Measurements from ENCODE around the gene TMEM60. TPM values are rescaled to one million over a fixed set of nuclear protein-coding genes. Genes with fewer than 3 reads are reported as not detected.
A peak's percentile ranks its signal among the peaks of the same experiment; 100 is the strongest.

TMEM60 gene
- total and polyA plus RNA-seq, 2 experiments from 2014 or later: 12.6 to 44.4 TPM

DNA sequence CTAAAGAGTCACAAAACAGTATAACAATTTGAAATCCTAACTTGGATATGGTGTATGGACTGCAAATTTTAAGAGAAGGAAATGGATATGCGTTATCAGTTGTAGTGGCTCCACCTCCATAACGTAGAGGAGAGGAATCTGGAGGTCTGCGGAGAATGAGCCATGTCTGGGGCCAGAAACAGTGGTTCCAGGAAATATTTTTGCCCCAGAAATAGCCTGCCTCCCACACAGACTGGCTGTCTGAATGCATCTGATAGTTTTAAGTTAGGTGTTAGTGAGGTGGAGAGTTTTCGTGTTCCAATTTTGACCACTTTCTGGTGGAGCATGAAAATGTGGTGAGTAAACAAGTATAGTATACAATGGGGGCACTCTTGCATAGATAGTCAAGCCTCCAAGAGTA, 1.9 kb upstream of the TMEM60 start:
- TF ChIP-seq, protein P1, sequence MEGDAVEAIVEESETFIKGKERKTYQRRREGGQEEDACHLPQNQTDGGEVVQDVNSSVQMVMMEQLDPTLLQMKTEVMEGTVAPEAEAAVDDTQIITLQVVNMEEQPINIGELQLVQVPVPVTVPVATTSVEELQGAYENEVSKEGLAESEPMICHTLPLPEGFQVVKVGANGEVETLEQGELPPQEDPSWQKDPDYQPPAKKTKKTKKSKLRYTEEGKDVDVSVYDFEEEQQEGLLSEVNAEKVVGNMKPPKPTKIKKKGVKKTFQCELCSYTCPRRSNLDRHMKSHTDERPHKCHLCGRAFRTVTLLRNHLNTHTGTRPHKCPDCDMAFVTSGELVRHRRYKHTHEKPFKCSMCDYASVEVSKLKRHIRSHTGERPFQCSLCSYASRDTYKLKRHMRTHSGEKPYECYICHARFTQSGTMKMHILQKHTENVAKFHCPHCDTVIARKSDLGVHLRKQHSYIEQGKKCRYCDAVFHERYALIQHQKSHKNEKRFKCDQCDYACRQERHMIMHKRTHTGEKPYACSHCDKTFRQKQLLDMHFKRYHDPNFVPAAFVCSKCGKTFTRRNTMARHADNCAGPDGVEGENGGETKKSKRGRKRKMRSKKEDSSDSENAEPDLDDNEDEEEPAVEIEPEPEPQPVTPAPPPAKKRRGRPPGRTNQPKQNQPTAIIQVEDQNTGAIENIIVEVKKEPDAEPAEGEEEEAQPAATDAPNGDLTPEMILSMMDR (IDR thresholded peaks at IDR 0.05; ENCODE audit: low read depth, low read length): no peak
- Histone ChIP-seq H3K27me3 (no peaks in the 10 kb centered on the region), H3K9me3 (ENCODE audit: low read depth) (no peaks in the 10 kb centered on the region), H3K27ac (peak overlapping the region; percentile 85), H3K36me3 (no peaks in the 10 kb centered on the region), H3K4me1 (ENCODE audit: low read depth) (peaks cover 22% of the 10 kb centered on the region), H3K4me3 (peak overlapping the region; percentile 90)
- DNase-seq (ENCODE audit: low read depth in 1 of 2, low spot score in 1 of 2): peak; percentile 7 to 68

DNA sequence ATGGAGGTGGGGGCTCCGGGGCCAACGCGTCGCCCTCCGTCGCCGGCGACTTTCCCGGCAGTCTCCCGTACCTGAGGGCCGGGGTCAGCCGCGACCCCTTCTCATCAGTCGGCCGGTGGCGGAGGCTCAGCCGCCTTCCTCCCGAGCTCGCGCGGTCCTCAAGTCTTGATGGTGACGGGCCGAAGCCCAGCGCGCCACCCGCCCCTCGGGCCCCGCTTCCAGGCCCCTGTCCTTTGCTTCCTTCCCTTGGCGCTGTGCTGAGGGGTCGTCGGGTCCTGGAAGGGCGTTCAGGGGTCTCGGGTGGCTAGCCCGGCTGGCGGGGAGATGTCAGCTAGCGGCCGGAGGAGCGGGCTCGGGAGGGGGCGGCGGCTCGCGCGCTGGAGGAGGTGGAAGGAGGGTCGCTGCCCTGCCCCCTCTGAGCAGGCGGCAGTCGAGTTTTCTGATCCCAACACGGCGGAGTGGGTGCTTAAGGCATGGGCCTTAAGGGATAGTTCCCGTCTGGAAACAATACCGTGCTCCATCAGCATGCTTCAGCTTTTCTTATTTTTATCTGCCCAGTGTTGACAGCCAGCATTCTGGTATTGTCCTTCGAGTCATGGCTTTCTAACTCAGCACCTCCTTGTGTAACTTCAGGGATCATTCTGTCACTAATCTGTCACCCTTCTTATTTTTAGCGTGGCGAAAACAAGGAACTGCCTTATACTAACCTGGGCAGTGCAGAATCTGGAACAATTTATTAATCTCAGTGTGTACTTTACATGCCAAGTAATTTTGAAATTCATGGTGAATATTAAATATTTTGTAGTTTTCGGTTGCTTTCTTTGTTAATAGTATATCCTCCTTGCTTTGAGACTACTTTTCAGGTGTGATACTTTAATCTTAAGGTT, 1.1 kb upstream of the TMEM60 start:
- H3K36me3 ChIP-seq: no peaks in the 10 kb centered on the region
- peak overlapping the region; percentile 85 for H3K27ac ChIP-seq
- TF ChIP-seq, protein P1 (IDR thresholded peaks at IDR 0.05; ENCODE audit: low read depth, low read length): no peak
- peaks cover 22% of the 10 kb centered on the region for H3K4me1 ChIP-seq (ENCODE audit: low read depth)
- H3K9me3 ChIP-seq (ENCODE audit: low read depth): no peaks in the 10 kb centered on the region
- DNase-seq (ENCODE audit: low read depth in 1 of 2, low spot score in 1 of 2): peak; percentile 42 to 70
- no peaks in the 10 kb centered on the region for H3K27me3 ChIP-seq
- peak overlapping the region; percentile 90 for H3K4me3 ChIP-seq

DNA sequence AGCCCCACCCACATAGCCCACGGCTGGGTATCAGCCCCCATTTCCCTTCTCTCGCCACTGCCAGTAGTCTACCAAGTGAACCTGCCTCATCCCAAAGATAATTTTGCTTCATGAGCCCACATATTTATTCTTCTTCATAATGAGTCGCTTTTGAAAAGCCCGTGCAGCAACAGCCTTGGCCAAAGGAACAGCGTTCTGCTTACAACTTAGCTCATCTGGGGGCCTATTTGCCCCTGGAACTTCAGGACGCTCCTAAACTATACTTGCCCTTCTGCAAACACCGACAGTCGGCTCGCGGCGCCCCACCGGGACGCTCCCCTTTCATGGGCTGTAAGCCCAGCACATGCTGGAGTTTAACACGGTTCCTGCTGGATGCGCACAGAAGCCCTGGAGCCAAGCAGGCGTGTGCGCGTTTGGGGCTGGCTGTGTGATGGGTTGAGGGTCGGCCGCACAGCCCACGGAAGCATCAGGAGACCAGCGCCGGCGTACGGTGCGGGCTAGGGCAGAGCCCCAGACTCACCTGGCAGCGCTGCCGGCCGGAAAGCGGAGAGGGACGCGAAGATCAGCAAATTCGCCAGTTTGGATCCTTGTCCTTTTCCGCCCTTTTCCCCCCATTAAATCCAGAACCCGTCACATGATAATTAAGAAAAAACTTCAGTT, 370 bp downstream of the TMEM60 start:
- Histone ChIP-seq H3K9me3 (ENCODE audit: low read depth) (no peaks in the 10 kb centered on the region), H3K4me3 (peak overlapping the region; percentile 79), H3K4me1 (ENCODE audit: low read depth) (peaks cover 22% of the 10 kb centered on the region), H3K27ac (peak overlapping the region; percentile 82), H3K27me3 (no peaks in the 10 kb centered on the region), H3K36me3 (peaks cover 4% of the 10 kb centered on the region)
- TF ChIP-seq, protein P1 (IDR thresholded peaks at IDR 0.05; ENCODE audit: low read depth, low read length): no peak
- DNase-seq (ENCODE audit: low read depth in 1 of 2, low spot score in 1 of 2): peak in 1 of 2 donors; percentile 78

DNA sequence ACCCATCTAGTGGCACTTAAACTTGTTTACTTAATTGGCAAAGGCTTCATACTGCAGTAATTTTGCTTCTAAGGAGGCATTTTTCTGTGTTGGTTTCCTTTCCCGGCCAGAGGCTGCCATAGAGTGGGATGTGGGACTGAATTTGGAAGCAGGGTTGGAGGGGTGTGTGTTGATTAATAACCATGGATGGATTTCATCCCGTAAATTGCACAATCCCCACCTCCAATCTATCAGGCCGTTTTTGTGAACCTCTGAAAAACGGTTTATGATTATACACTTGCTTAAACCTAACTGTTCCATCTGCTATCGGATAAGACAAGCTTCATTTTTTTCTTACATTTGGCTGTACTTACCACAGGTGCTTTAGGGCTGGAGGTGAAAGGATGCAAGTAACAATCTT, 1.3 kb downstream of the TMEM60 start:
- no peak overlapping the region for H3K27ac ChIP-seq
- H3K27me3 ChIP-seq: no peaks in the 10 kb centered on the region
- no peak for DNase-seq (ENCODE audit: low read depth in 1 of 2, low spot score in 1 of 2)
- TF ChIP-seq, protein P1 (IDR thresholded peaks at IDR 0.05; ENCODE audit: low read depth, low read length): no peak
- peaks cover 22% of the 10 kb centered on the region for H3K4me1 ChIP-seq (ENCODE audit: low read depth)
- no peaks in the 10 kb centered on the region for H3K9me3 ChIP-seq (ENCODE audit: low read depth)
- peak overlapping the region; percentile 79 for H3K4me3 ChIP-seq
- peaks cover 4% of the 10 kb centered on the region for H3K36me3 ChIP-seq

DNA sequence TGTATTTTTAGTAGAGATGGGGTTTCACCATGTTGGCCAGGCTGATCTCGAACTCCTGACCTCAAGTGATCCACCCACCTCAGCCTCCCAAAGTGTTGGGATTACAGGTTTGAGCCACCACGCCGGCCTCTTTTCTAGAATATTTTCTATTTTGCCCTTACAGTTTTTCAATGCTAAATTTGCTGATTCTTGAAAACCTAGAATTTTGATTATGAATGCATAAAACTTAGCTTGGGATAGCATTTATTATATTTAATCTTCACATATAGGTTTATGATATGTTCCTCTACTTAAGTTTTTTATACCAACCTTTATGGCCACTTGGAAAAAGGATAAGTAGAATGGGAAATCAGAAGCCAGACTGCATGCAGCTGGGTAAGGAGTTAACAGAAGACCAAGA, 2.1 kb downstream of the TMEM60 start:
- TF ChIP-seq, protein P1 (IDR thresholded peaks at IDR 0.05; ENCODE audit: low read depth, low read length): no peak
- Histone ChIP-seq H3K4me3 (no peak overlapping the region), H3K4me1 (ENCODE audit: low read depth) (peaks cover 22% of the 10 kb centered on the region)

More for the DNA sequence above, 2.1 kb downstream of the TMEM60 start:
- no peak for DNase-seq (ENCODE audit: low read depth in 1 of 2, low spot score in 1 of 2)
- H3K36me3 ChIP-seq: peaks cover 4% of the 10 kb centered on the region
- H3K27me3 ChIP-seq: no peaks in the 10 kb centered on the region
- H3K27ac ChIP-seq: no peak overlapping the region
- no peaks in the 10 kb centered on the region for H3K9me3 ChIP-seq (ENCODE audit: low read depth)
